GM06990 (cell line): ENCODE measurements around the gene KCNS1.

Experiments
- DNase-seq: peaks from one replicate; pipeline ENCODE4 v3.0.0-alpha.2; 2011; ENCODE audit not compliant: insufficient read length; ENCODE audit errors: extremely low read depth
- H3K27me3 ChIP-seq: replicated peaks from 2 replicates; pipeline ENCODE4 v1.6.0; 2011; ENCODE audit warnings: low read length; ENCODE audit not compliant: control insufficient read depth, insufficient read depth
- H3K36me3 ChIP-seq: 2 replicates; pipeline ENCODE4 v1.5.1; 2011; ENCODE audit warnings: low read length; ENCODE audit not compliant: control insufficient read depth, insufficient read depth
- H3K4me3 ChIP-seq: replicated peaks from 2 replicates; pipeline ENCODE4 v1.5.1; 2011; ENCODE audit warnings: low read depth, mild to moderate bottlenecking, control low read depth, low read length
- TF ChIP-seq, protein P1 (sequence below): IDR thresholded peaks from 2 replicates; pipeline ENCODE4 v1.5.1; 2011; ENCODE audit warnings: low read length, control low read depth, mild to moderate bottlenecking, inconsistent platforms; ENCODE audit not compliant: insufficient read depth, poor library complexity, severe bottlenecking

KCNS1 gene

DNA sequence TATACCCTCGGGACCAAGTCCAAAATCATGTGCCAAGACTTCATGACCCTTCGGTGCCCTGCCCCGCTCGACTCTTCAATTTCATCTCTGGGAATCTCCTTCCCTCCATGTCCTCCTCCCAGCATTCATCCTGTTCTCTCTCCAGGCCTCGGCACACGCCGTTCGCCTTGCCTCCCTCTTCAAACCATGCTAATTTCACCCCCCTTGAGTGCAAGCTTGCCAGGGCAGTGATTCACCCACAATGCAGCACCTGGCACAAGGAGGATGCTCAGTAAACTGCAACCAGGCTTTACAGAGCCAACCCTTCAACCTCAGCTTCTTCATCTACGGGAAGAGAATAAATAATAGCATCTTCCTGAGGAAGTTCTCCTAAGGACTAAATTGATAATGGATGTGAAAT, 4.1 kb downstream of the KCNS1 start:
- DNase-seq: no peak

DNA sequence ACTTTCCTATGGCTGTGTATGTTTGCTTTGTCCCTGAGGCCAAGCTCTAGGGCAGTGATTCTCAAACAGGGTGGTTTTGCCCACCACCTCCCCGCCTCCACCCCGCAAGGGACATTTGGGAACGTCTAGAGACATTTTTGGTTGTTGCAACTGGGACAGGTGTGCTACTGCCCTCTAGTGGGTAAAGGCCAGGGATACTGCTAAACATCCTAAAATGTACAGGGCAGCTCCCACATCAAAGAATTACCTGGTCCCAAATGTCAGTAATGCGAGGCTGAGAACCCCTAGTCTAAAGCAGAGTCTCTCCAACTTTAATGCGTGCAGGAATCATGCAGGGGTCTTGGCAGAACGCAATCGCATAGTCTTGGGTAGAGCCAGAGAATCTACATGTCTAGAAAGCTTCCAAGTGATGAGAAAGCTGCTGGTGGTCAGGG, 5.1 kb downstream of the KCNS1 start:
- Histone ChIP-seq H3K4me3 (no peak overlapping the region), H3K36me3 (no peaks in the 10 kb centered on the region), H3K27me3 (no peaks in the 10 kb centered on the region; the same call in none of the 2 replicates)
- TF ChIP-seq, protein P1, sequence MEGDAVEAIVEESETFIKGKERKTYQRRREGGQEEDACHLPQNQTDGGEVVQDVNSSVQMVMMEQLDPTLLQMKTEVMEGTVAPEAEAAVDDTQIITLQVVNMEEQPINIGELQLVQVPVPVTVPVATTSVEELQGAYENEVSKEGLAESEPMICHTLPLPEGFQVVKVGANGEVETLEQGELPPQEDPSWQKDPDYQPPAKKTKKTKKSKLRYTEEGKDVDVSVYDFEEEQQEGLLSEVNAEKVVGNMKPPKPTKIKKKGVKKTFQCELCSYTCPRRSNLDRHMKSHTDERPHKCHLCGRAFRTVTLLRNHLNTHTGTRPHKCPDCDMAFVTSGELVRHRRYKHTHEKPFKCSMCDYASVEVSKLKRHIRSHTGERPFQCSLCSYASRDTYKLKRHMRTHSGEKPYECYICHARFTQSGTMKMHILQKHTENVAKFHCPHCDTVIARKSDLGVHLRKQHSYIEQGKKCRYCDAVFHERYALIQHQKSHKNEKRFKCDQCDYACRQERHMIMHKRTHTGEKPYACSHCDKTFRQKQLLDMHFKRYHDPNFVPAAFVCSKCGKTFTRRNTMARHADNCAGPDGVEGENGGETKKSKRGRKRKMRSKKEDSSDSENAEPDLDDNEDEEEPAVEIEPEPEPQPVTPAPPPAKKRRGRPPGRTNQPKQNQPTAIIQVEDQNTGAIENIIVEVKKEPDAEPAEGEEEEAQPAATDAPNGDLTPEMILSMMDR: peak; percentile 85
- DNase-seq: no peak

More for the DNA sequence above, 4.1 kb downstream of the KCNS1 start:
- TF ChIP-seq, protein P1: no peak
- Histone ChIP-seq H3K36me3 (no peaks in the 10 kb centered on the region), H3K4me3 (no peak overlapping the region), H3K27me3 (no peaks in the 10 kb centered on the region; the same call in none of the 2 replicates)

DNA sequence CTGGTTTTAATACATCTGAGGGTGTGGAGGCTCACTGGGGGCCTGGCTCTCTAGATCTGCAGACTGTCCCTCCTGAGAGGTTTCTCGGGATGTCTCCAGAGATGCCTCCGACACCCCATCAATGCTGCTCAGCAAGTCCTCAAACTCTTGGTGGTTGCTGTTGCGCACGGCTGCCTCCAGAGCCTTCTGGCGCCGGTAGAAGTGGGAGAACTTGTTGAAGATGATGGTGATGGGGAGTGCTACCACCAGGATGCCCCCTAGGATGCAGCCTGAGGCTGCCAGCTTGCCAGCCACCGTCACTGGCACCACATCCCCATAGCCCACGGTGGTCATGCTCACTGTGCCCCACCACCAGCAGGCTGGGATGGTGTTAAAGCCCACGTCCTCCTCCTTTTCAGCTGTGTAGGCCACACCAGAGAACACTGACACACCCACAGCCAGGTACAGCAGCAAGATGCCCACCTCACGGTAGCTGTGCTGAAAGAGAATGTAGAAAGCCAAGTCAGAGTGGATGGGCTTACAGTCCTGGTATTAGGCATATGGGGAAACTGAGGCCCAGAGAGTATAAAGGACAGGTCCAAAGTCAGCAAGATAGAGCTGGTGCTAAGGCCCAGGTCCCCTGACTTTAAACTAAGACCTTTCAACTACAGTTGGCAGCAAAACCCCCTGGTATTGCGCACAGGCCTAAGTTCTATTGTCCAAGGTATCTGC, 5.9 kb downstream of the KCNS1 start:
- no peak for DNase-seq
- no peaks in the 10 kb centered on the region for H3K36me3 ChIP-seq
- no peaks in the 10 kb centered on the region; the same call in 1 of the 2 replicates for H3K27me3 ChIP-seq
- H3K4me3 ChIP-seq: no peak overlapping the region
- TF ChIP-seq, protein P1: no peak

DNA sequence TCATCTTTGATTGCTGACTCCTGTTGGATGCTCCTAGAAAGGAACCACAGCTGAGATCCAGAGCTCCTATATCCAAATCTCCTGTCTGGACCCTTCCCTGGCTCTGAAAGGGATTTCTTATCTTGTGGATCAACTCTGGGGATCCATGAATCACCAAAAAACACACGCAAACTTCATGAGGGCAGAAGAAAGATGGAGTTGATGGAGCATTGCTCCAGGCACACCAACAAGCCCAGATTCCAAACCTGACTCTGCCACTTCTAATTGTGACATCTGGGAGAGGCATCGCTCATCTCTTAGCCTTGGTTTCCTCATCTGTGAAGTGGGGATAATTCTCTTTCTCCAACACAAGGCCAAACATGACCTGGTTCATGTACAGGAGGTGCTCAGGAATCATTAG, 6.7 kb downstream of the KCNS1 start:
- H3K27me3 ChIP-seq: no peaks in the 10 kb centered on the region; the same call in 1 of the 2 replicates
- no peak overlapping the region for H3K4me3 ChIP-seq
- no peaks in the 10 kb centered on the region for H3K36me3 ChIP-seq
- TF ChIP-seq, protein P1: no peak
- no peak for DNase-seq

DNA sequence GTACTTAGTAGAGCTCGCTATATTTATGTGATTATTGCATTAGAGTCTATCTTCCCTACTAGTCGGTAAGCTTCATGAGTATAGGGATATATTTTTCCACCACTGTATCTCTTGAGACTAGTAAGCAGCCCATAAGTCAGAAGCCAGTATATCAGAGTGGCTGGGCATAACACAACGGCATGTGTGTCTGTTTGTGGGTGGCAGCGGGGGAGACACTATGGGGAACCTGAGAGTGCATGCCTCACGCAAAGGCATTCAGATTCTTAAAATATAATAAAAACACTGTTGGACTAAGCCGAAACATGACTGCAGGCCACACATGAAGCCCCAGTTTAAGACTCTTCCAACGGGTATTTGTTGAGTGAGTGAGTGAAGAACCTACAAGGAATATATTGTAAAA, 8.0 kb downstream of the KCNS1 start:
- Histone ChIP-seq H3K27me3 (no peaks in the 10 kb centered on the region), H3K36me3 (no peaks in the 10 kb centered on the region), H3K4me3 (no peak overlapping the region)
- TF ChIP-seq, protein P1: no peak
- DNase-seq: no peak
